Measurements from ENCODE around the gene CKB. TPM values are rescaled to one million over a fixed set of nuclear protein-coding genes. Genes with fewer than 3 reads are reported as not detected.
A peak's percentile ranks its signal among the peaks of the same experiment; 100 is the strongest.

CKB gene
- total RNA-seq, 1 experiment from 2014 or later = 672 TPM

DNA sequence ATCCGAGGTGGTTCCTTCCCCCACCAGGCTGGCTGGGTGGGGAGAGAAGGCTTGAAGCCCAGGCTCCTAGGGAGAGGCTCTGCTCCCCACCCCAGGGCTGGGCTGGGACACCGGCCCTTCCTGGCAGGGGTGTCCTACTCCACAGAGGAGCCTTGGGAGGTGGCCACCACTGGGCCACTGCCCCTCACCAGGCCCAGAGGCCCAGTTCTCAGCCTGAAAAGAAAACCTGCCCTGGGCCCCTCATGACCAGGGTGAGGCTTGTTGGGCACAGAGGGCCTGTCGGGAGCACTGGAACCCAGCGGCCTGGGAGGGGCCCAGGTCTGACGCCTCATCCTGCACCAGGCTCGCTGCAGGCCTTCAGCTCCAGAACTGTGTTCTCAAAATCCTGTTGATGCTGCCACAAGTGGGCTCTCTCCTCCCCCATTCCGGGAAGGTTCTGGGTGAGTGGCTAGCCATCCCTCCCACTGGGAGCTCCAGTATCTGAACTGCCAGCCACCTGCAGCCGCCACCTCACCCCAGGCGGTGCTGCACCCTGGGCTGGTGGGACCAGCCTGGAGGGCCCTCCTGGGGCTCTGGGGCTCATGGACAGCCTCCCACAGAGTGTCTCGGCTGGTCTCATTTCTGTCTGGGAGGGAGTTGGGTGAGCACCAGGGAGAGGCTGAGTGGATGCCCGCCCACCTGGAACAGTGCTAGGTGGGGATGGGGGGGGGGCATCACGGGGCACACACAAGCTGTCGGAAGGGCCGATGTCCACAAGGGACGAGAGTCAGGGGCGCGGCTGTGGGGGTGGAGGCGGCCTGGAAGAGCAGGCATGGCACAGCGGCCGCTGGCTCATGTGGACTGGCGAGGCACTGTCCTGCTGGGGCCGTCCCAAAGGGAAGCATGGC is 28.1 kb upstream of the CKB start:
- DNase-seq (ENCODE audit: low spot score) = no peak
- in situ Hi-C loops (cut with HindIII; ENCODE audit: low sequenced_read_pairs) = no loop called here

DNA sequence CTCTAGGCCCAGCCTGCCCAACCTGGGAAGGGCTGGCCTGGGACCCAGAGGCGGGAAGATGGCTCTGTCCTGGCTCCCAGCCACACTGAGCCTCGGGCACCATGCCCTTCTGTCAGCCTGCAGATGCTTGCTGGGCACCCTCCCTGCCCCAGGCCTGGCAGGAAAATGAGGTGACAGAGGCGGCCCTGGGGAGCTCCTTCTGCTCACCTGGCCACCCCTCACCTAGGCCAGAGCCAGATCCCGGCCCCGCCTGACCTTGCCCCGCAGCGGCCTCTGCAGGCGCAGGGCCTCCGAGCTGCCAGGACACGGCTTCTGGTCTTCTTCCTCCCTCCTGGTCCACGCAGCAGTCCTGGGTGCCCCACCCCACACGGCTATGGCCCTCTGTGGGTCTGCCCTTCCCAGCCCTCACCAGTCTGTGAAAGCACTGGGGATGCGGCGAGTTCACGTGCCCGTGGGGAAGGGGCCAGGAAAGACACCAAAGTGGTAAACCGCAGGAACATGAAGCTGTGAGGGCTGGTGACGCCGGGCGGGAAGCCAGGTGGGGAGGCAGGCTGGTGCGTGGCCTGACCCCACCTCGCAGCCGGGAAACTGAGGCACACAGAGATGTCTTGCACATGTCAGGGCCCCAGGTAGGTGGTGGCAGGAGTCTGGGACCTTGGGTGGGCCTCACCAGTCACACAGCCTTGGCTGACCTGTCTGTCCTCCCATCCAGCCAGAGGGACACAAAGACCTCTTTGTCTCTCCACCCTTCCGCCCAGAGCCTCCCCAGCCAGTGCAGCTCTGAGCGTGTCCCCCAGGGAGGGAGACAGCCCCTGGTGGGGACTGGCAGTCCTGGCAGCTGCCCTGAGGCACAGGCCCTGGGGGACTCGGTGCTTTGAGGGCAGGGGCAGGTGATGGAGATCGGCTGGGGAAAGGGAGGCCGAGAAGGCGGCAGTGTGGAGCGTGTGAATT is 27.0 kb upstream of the CKB start:
- DNase-seq (ENCODE audit: low spot score) = peak; percentile 91
- in situ Hi-C loops (cut with HindIII; ENCODE audit: low sequenced_read_pairs) = no loop called here

DNA sequence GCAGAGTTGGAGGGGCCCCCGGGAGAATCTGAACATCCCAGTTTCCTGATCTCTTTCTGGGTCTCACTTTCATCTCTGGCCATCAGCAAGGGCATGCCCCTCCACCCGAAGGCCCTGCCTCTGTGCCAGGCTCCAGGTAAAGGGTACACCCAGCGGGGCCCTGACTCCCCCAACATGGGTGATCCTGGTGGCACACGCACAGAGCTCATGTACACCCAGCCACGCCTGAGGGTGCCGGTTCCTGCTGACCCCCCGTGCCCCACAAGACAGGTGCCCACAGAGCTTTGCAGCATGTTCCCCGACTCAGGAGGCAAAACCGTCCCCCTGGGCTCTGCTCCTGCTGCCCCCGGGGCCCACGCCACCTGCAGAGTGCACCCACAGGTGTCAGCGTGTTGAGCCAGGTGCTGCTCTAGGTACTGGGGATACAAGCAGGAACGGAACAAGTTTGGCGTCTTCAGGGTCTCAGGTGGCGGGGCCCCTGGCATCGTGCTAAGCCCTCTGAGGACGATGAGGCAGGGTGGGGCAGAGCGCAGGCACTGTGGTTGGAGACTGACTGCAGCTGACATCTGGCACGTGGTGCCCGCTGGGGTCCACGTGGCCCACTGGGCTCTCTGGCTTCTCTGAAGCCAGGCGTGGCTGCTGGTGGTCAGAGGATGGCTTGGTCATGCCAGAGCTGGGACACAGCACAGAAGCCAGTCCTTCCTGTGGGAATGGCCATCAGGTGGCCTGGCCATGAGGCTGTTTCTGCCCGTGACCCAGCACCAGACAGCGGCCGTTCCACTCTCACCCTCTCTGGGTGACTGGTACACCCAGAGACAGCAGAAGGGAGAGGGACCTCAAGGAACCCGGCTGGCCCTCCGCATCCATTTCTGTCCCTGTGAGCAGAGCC is 26.1 kb upstream of the CKB start:
- in situ Hi-C loops (cut with HindIII; ENCODE audit: low sequenced_read_pairs) = no loop called here
- no peak for DNase-seq (ENCODE audit: low spot score)

DNA sequence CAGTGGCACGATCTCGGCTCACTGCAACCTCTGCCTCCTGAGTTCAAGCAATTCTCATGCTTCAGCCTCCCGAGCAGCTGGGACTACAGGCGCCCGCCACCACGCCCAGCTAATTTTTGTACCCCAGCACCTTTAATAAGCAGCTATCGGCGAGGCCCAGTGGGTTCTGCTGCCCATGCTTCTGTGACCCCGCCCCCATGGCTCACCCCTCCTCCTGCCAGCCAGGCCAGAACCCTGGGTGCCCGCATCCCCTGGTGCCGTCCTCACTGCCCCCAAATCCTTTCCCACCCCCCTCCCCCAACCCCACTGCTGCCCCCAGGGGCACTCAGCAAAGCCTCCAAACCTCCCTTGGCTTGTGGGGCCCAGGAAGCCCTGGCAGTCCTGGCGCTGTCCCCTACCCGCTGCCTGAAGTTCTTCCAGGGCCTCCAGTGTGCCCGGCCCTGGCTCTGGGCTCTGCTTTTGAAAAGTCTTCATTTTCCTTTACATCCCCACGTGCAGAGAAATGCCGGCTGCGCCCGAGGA is 25.4 kb upstream of the CKB start:
- DNase-seq (ENCODE audit: low spot score) = no peak

GRCh38 chr14:103547455-103547940 is 24.9 kb upstream of the CKB start:
- no peak for DNase-seq (ENCODE audit: low spot score)
- in situ Hi-C loops (cut with HindIII; ENCODE audit: low sequenced_read_pairs) = no loop called here

More for the DNA sequence above, 25.4 kb upstream of the CKB start:
- in situ Hi-C loops (cut with HindIII; ENCODE audit: low sequenced_read_pairs) = no loop called here

- in situ Hi-C loops (cut with HindIII; ENCODE audit: low sequenced_read_pairs) = no loop called here
These were observed 24.2 kb upstream of the CKB start for GRCh38 chr14:103546652-103547454.

DNA sequence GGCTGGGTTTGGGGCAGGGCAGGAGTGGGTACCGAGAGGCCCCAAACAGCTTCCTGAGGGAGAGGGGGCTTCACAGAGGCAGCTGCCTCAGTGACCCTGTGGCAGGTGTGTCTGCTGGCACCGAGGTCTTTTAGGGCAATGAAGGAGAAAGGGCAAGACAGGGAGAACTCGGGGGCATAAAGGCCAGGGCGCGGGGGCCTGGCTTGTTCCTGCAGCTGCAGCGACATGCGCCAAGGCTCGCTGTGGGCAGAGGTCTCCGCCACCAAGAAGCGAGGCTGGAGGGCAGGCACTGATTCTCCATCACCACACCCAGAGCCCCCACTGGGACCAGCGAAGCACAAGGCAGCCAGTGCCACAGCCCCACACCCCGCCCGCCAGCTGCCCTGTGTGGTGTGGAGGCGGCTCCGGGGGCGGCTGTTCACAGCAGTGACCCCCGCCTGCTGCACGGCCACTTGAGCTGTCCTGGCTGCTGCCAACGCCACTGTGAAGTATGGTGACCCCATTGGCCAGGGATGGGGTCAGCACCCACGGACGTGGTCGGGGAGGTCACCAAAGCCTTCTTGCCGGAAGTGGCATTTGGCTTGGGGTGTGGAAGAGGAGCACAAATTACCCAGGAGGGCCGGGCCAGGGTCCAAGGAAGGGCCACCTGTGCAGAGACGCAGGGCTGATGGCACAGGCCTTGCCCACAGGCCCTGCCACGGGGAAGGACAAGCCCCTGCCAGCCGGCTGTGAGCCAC is 23.5 kb upstream of the CKB start:
- in situ Hi-C loops (cut with HindIII; ENCODE audit: low sequenced_read_pairs) = no loop called here
- no peak for DNase-seq (ENCODE audit: low spot score)

More at GRCh38 chr14:103546652-103547454, 24.2 kb upstream of the CKB start:
- peak; percentile 94 for DNase-seq (ENCODE audit: low spot score)

DNA sequence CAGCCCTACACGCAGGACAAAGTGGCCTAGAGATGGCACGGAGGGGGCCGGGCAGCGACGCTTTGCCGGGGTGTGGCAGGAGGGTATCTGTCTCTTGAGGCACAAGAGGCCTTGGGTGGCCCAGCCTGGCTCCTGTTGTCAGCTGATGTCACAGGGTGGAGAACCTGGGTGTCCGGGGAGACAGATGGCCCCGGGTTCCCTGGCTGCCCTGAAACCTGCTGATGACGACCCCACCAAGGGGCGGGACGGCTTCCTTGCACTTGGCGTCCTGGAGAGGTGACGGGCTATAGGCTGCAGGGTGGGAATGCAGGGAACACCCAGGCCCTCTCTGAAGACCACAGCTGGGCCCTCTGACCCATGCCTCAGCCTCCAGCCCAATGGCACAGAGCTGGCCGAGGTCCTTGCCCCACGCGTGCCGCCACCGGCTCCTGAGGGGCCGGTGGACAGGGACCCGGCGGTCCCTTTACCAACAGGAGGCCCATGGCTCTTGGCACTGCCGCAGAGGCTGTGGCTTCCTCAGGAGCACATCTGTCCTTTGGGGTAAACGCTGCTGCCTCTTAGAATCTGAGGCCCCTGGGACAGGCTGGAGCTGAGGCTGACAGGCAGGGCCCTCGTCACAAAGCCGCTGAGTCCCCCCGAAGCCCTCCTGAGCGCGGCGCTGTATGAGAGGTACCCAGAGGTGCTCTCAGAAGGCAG is 22.7 kb upstream of the CKB start:
- no peak for DNase-seq (ENCODE audit: low spot score)
- in situ Hi-C loops (cut with HindIII; ENCODE audit: low sequenced_read_pairs) = no loop called here

- in situ Hi-C loops (cut with HindIII; ENCODE audit: low sequenced_read_pairs) = no loop called here
These were observed 22.0 kb upstream of the CKB start for GRCh38 chr14:103544388-103545218.

DNA sequence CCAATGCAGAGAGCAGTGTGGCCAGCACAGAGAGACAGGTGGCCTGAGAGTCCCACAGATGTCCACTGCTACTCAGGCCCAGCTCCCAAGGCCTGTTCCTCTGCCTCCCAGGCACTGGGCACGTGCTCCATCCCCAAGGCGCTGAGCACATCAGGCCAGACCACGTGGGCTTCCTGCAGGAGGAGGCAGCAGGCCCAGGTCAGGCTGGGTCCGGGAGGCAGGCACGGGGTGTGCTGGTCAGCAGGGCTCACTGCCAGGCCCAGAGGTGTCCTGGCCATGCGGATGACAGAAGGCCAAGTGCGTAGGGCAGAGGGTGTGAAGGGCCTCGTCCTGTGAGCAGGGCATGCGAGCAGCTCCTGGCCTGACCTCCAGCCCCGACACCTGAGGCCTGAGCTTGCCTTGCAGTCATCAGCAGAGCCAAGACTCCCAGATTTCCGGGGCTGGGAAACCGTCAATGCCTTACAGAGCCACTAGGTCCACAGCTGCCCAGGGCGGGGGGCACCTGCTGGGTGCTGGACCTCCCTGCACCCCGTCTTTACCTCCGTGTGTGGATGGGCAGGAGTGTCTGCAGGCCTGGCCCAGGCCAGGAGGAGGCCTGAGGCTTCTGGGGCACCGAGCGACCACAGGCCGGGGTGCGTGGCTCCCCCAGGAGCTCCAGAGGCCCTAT is 21.2 kb upstream of the CKB start:
- no peak for DNase-seq (ENCODE audit: low spot score)
- in situ Hi-C loops (cut with HindIII; ENCODE audit: low sequenced_read_pairs) = no loop called here

More at GRCh38 chr14:103544388-103545218, 22.0 kb upstream of the CKB start:
- peak; percentile 92 for DNase-seq (ENCODE audit: low spot score)

DNA sequence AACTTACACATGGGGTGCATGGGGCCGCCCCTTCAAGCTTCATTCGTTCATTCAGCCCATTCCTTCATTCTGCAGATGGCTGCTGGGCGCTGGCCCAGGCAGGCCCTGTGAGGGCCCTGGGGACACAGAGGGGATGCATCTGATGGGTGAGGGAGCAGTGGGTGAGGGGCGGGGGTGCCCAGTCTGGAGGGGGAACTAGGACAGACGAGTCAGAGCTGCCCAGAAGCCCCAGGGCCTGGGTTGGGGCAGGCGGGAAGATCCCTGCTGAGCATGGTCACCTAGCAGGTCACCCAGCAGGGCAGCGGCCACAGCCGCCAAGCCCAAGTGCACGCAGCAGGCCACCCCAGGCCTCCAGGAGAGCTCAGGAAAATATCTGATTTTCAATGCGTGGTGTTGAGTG is 20.5 kb upstream of the CKB start:
- in situ Hi-C loops (cut with HindIII; ENCODE audit: low sequenced_read_pairs) = no loop called here

GRCh38 chr14:103542605-103543088 is 20.0 kb upstream of the CKB start:
- no peak for DNase-seq (ENCODE audit: low spot score)
- in situ Hi-C loops (cut with HindIII; ENCODE audit: low sequenced_read_pairs) = no loop called here

More for the DNA sequence above, 20.5 kb upstream of the CKB start:
- DNase-seq (ENCODE audit: low spot score) = no peak

DNA sequence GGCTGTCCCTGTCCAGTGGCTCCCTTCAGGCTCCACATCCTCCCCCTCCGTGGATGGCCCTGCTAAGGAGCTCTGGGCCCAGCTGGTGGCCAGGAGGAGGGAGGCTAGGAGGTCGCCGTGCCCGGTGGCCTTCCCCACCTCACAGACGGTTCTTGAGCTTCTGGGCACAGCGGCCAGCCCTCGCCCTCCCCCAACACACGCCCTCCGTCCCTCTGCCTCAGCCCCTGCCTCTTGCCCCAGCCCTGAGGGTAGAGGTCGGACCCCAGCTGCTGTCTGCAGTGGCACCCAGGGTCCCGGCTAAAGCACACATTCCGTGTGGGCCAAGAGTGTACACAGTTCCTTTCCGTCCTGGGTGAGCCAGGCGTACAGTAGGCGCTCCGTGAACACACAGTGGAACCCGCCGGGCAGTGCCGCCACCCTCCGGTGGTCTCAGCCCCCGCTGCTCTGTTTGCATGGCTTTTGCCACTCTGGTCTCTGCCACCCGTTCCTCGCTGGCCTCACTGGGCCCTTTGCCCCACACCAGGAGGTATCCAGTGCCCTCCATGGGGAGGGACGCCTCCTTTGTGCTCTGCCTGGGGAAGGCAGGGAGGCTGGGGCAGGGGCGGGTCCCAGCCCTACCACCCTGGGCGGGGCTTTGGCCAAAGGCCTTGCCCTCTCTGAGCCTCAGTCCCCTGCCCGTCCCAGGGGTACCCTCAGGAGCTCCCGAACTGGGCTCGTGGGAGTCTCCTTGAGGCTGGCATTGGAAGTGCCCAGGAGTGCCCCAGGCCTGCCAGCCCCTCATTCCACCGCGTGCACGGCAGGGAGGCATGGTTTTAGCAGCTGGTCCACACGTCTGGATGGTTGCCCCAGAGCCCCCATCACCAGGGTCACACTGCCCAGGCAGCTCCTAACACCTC is 19.3 kb upstream of the CKB start:
- in situ Hi-C loops (cut with HindIII; ENCODE audit: low sequenced_read_pairs) = no loop called here

More for the DNA sequence above, 19.3 kb upstream of the CKB start:
- no peak for DNase-seq (ENCODE audit: low spot score)

All from G401 (cell line).